ENCODE measurements around the gene PRMT9. TPM values are rescaled to one million over a fixed set of nuclear protein-coding genes. Genes with fewer than 3 reads are reported as not detected.

PRMT9 gene
- total RNA-seq, result 10 to 100 TPM in 1 of 4 donors, 1 to 10 TPM in 3; 5.3 to 13.3 (median 7.1) TPM

GRCh38 chr4:147683717-147684700 lies at the start of gene PRMT9:
TSS of gene PRMT9 (minus strand) at chr4:147684163. CDS start at chr4:147683987, 176 bp downstream.
- under 1% methylated on average over 68 of the region's 69 CpGs for WGBS
- H3K4me1 ChIP-seq, result peaks cover 22% of the 10 kb centered on the region
- no peaks in the 10 kb centered on the region for H3K9me3 ChIP-seq
- H3K36me3 ChIP-seq, result peaks cover 6% of the 10 kb centered on the region
- peak; percentile 90 to 92 for DNase-seq (ENCODE audit: low spot score in 2 of 2)
- no peaks in the 10 kb centered on the region for H3K27me3 ChIP-seq
- peak within 1 kb of the TSS; percentile 87 for H3K27ac ChIP-seq
- peak within 1 kb of the TSS; percentile 86 for H3K4me3 ChIP-seq
- peak in 2 of 3 donors; percentile 20 to 78 for TF ChIP-seq POLR2AphosphoS5 (IDR thresholded peaks at IDR 0.05)
- TF ChIP-seq POLR2A (IDR thresholded peaks at IDR 0.05), result peak in 1 of 2 donors; percentile 43
- TF ChIP-seq EP300 (IDR thresholded peaks at IDR 0.05), result peak; percentile 88
- TF ChIP-seq CTCF (IDR thresholded peaks at IDR 0.05), result no peak

- no peak for TF ChIP-seq CTCF (IDR thresholded peaks at IDR 0.05)
- TF ChIP-seq EP300 (IDR thresholded peaks at IDR 0.05), result no peak
- Histone ChIP-seq H3K27ac (peak overlapping the region; percentile 93), H3K9me3 (no peaks in the 10 kb centered on the region), H3K36me3 (no peaks in the 10 kb centered on the region), H3K4me3 (peak overlapping the region; percentile 67), H3K4me1 (peaks cover 37% of the 10 kb centered on the region), H3K27me3 (no peaks in the 10 kb centered on the region)
- under 1% methylated on average over 20 of the region's 38 CpGs for WGBS
- DNase-seq (ENCODE audit: low spot score in 2 of 2), result peak in 1 of 2 donors; percentile 70
Observed at GRCh38 chr4:147732518-147733235, 48.7 kb upstream of the PRMT9 start.

- Histone ChIP-seq H3K36me3 (no peaks in the 10 kb centered on the region), H3K27ac (peak within 1 kb of the TSS; percentile 93), H3K27me3 (no peaks in the 10 kb centered on the region), H3K9me3 (no peaks in the 10 kb centered on the region), H3K4me3 (peak within 1 kb of the TSS; percentile 67), H3K4me1 (peaks cover 33% of the 10 kb centered on the region)
- TF ChIP-seq POLR2AphosphoS5 (IDR thresholded peaks at IDR 0.05), result no peak
- TF ChIP-seq POLR2A (IDR thresholded peaks at IDR 0.05), result peak in 1 of 2 donors; percentile 32
- 0% methylated on average over 39 of the region's 106 CpGs for WGBS
- peak; percentile 90 to 91 for DNase-seq (ENCODE audit: low spot score in 2 of 2)
Observed at GRCh38 chr4:147731580-147732517, 47.9 kb upstream of the PRMT9 start, which contains the start of gene ARHGAP10. TSS of gene ARHGAP10 (plus strand) at chr4:147732088. CDS start at chr4:147732302, 214 bp downstream.

GRCh38 chr4:147730333-147730732 lies 46.4 kb upstream of the PRMT9 start:
- DNase-seq (ENCODE audit: low spot score in 2 of 2), result no peak
- Histone ChIP-seq H3K27ac (no peak overlapping the region), H3K4me3 (no peak overlapping the region), H3K36me3 (no peaks in the 10 kb centered on the region), H3K4me1 (peaks cover 28% of the 10 kb centered on the region), H3K27me3 (no peaks in the 10 kb centered on the region), H3K9me3 (no peaks in the 10 kb centered on the region)
- 76% methylated on average over 4 of the region's 4 CpGs for WGBS
- TF ChIP-seq POLR2AphosphoS5 (IDR thresholded peaks at IDR 0.05) (no peak), CTCF (IDR thresholded peaks at IDR 0.05) (no peak), EP300 (IDR thresholded peaks at IDR 0.05) (no peak)

- 88% methylated on average over 2 of the region's 2 CpGs for WGBS
- TF ChIP-seq EP300 (IDR thresholded peaks at IDR 0.05), result no peak
- DNase-seq (ENCODE audit: low spot score in 2 of 2), result no peak
- Histone ChIP-seq H3K4me3 (no peak overlapping the region), H3K27me3 (no peaks in the 10 kb centered on the region), H3K4me1 (peaks cover 8% of the 10 kb centered on the region), H3K36me3 (no peaks in the 10 kb centered on the region), H3K9me3 (no peaks in the 10 kb centered on the region), H3K27ac (no peak overlapping the region)
Observed at GRCh38 chr4:147727476-147728028, 43.6 kb upstream of the PRMT9 start.

Data from suprapubic skin (tissue), 4 donors.